Measurements from ENCODE around the gene VEZF1. TPM values are rescaled to one million over a fixed set of nuclear protein-coding genes. Genes with fewer than 3 reads are reported as not detected.

The VEZF1 gene
- total RNA-seq, 1 experiment from 2014 or later: 78.7 TPM

DNA sequence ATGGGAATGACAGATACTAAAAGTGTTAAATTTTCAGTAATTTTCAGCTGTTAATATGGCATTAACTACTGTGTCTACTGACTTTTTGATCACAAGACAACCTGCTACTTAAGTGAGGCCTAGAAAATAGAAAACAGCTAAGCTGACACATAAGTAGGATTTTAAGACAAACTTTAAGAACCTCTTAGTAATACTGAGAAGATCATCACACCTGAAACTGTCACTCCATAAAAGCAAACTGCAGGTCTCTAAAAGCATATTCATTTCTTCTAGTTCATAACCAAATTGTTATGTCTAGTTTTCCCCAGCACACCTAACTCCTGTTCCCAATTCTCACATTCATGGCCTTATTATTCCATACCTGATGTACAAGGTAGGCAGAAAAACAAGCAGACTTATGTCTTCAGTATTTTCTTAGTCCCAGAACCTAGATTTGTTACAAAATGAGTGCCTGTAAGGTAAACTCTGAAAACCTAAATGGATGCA, 11.0 kb upstream of the VEZF1 start:
- DNase-seq (ENCODE audit: low read depth): no peak

DNA sequence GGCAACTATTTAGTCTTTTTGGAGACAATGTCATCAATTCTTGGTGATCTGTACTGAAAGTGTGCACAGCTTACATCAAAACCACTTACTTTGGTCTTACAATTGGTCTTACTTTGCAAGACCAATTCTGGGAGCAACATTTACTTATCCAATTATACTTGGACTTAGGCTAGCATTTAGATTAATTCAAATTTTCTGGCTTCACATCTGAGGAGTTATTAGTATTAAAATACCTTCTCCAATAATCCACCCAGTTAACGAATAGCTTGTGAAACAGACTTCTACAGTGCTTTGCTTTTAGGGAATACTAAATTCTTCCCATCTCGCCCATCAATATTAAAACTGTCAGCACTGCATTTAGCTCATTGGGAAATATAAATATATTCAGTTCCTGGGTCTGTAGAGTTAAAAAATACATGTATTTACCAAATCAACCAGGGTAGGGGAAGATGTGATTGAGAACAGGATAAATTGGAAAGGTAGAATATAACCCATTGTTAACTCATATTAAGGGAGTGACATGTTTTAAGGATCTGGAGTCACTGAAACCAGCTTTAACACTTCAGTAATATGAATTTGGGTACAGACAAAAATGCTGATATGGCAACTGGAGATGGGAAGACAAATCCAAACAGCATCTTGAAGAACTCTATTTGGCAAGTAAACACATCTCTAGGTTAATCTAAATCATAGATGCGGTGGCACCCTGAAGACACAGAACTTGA, 9.2 kb upstream of the VEZF1 start:
- no peak for DNase-seq (ENCODE audit: low read depth)

GRCh38 chr17:57995076-57995956, 7.3 kb upstream of the VEZF1 start:
- peak; percentile 81 for DNase-seq (ENCODE audit: low read depth)

- DNase-seq (ENCODE audit: low read depth): no peak
Observed at GRCh38 chr17:57994436-57994835, 6.4 kb upstream of the VEZF1 start.

- DNase-seq (ENCODE audit: low read depth): no peak
Observed at GRCh38 chr17:57993471-57994365, 5.7 kb upstream of the VEZF1 start.

DNA sequence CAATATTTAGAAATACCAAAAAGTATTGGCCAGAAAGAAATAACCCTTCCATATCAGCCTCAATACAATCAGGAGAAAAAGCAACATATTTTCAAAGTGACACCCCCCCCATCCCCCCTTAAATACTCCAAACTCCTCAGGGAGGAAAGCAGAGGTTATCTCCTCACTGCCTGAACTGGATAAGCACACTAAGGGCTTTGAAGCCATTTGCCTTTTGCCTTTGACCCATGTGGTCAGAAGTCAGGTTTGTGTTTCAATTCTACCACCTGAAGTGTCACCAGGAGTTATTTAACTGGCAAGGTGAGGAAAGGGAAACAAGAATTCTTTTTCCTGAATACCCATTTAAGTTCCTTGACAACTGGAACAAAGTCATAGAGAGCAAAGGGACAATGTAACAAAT, 3.5 kb upstream of the VEZF1 start:
- no peak for DNase-seq (ENCODE audit: low read depth)

DNA sequence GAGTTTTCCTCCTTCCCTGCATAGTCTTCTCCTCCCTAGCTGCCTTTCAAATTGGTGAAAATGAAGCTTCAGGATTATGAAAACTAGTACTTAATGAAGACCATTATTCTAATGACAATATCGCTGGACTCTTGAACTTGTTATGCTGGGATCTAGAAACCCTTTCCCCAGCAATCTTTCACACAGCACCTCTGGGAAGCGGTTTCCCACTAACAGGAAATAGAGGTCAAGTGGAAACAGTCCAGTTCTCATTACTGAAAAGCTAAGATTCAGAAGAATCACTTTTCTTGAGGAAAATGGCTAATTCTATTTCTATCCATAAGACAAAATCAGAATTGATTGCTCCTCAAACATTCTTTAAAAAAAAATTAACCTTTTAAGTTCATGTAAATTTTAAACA, 2.0 kb upstream of the VEZF1 start:
- DNase-seq (ENCODE audit: low read depth): no peak

DNA sequence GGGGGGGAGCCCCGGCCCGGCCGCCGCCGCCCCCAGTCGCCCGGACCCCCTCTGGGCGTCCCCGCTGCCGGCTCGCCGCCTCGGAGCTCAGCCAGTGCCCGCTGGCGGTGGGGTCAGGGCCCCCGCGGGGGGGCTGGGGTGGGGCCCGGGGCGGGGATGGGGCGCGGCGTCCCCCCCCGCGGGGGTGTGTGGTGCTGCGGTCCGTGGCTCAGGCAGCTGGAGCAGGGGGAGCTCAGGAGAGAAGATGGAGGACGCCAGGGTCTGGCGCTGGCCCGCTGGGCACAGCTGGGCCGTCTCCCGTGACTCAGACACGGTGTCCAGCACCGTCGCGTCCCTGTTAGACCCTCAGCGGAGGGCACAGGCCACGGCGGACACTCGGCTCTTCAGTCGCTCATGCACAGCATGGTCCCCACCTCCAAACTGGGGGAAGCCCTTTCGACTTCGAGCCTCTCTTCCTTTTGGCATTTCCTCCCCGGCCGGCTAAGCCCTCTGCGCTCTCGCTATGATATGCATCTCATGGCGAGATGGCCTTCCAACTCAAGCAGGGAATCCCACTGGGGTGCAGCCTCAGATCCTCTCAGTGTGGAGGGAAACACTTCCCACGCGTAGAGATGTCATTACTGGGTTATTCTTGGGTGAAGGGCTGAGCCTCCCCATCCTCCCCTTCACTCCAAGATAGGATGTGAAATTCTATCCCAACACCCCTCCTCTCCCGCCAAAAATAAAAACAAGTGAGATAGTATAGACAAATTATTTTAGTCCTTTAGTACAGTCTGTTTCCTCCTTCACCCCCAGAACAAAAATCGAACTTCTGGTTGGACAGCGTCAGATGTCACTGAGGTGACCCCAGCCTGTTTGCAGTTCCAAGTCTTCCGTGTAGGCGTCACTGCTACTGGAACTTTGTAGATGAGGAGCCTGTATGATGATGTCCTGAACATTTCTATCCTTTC, 522 bp upstream of the VEZF1 start:
- DNase-seq (ENCODE audit: low read depth): peak; percentile 77

DNA sequence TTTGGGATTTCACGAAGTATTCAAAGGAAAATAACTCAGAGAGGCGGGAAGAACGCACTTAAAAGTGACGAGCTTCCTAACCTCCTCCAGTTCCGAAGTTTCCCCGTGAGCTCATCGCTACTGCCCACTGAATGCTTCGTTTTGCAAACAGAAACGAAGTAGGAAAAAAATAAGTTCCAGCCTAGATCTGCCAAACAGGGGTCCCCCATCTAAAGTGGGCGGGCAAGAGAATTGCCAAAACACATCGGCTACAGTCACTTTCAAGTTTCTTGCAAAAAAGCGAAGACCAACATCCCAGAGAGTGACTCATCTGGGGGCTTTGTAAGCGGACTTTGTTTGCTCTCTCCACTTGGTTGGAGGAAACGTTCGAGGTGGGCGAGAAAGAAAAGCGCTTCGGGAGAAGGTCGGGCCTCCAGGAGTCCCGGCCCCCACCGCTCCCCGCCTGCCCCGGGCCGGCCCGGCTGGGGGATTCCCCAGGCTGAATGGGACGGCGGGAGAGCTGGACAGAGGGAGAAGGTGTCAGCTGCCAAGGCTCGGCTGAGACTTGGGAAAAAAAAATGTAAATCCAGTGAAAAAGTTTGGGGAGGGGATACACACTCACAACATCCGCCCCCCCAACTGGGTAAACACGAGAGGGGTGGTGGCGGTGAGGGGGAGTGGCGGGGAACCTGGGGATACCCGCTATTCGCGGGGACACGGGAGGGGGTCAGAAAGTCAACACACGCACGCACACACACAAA, 1.0 kb downstream of the VEZF1 start:
- peak; percentile 77 for DNase-seq (ENCODE audit: low read depth)

DNA sequence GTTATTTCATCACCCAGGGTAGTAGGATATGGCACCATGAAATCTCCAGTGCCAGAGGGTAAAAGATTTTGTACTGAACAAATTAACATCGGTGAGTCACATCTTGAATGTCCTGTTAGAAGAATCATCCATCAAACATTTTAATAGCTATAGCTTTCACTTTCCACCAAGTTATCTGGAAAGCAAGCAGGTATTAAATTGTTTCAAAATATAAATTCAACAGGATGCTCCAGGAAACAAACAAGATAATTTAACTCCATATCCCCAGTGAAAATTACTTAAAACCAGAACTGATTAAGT, 2.4 kb downstream of the VEZF1 start:
- peak; percentile 83 for DNase-seq (ENCODE audit: low read depth)

DNA sequence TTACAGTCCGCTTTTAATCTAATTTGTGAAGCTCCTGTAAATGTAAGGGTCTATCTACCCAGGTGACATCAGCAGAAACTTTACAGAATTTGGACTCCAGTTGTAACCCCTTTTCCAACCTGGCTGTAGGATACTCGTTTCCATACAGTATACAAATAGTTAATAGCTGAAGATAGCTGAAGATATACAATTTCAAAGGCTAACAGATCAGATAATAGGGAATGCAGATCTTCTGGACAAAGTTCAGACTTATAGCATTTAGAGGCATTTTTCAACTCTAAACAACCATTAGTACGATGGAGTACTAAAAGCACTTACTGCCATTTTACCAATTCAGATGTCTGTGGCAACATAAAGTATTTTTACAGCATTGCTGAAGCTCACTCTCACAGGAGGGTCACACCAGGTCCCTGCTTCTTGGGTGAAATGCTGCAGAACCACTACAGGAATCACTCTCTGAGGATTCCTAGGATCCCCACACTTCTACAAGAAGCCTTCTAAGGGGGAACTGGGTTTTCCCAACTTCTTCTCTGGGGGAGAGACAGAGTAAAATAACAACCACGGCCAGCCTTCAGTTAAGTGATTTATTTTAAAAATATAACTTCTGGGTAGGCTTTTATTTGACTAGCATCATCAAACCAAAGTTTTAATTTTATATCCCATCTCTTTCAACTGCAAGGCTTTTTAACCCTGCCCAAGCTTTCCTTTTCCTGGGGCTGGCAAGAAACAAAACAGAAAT, 2.9 kb downstream of the VEZF1 start:
- no peak for DNase-seq (ENCODE audit: low read depth)

DNA sequence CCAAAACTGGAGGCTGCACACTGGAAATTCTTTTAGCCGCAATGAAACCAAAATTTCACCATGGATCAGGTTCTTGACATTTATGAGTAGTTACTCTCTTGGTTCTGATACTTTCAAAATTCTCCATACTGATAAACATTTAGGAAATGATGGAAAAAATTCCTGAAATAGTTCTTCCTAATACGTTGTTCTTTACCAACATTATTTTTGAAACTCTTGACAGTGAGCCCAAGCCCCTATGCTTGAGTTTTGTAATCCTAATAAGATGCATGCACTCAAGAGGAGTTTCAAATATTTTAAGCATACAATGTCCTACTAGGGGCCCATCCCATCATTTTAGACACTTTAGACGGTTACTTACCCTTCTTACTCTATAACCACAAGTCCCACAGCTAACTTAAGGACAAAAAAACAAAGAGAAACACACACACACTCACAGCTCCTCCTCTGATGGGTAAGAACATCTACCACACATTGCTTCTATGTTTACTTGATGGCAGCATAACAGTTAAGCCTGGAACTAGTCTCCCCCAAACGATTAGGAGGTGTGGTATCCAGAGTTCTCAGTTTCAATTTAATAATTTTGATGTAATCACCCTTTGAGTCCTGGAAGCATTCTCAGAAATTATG, 3.7 kb downstream of the VEZF1 start:
- DNase-seq (ENCODE audit: low read depth): no peak

- no peak for DNase-seq (ENCODE audit: low read depth)
Observed at GRCh38 chr17:57983446-57983845, 4.6 kb downstream of the VEZF1 start.

GRCh38 chr17:57982452-57983170, 5.4 kb downstream of the VEZF1 start:
- no peak for DNase-seq (ENCODE audit: low read depth)

GRCh38 chr17:57980522-57980921, 7.5 kb downstream of the VEZF1 start:
- no peak for DNase-seq (ENCODE audit: low read depth)

DNA sequence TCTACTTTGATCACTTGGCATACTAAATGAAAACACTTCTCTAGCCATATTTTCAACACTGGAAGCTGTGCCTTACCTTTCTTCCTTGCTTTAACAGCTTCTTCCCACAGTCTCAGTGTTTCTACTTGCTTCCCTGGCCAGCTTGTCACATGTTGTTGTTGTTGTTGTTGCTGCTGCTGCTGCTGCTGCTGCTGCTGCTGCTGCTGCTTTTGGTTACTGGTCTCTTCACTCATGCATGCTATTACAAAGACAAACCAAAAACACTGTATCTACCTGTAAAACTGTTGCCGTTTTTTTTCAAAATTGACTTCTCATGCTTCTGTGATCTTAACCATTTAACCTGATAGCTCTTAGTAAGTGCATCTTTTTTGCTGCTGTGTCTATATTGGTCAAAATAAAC, 9.0 kb downstream of the VEZF1 start:
- DNase-seq (ENCODE audit: low read depth): no peak

DNA sequence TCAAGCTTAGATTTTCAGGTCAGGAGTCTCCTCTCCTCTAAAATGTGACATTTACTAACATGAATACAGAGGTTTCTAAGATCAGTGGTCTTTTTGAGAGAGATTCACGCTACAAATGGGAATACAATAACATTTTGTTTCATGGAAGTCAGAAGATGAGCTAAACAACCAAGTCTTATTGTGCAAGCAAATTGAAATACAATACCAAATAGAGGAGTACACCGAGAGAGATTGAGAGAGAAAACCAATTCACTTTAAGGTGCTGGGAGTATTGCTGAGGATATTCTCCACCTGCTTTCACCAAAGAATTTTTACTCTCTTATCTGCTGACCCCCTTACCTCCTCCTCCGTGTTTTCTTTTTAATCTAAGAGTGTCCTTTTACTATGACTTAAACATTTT, 11.5 kb downstream of the VEZF1 start:
- no peak for DNase-seq (ENCODE audit: low read depth)

DNA sequence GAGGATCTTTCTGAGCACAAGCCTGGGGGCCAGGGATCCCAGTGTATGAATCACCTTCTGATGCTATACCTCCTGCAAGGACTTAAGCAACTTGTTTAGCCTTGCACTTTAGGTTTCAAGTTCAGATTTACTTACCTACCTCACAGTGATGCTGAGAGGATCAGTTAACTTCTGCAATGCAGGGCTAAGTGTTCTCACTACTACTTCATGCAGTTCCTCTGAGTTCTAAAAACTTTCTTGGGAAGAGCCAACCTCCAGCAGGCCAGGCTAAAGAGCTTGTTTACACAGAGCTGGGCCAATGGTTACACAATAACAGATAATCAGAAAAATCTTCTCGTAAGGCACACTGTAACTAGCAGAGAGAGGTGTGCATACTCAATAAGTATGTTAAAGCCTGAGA, 13.0 kb downstream of the VEZF1 start:
- no peak for DNase-seq (ENCODE audit: low read depth)

Measured in RPMI7951 (cell line).